GM18519 (cell line): ENCODE measurements around the gene BFSP2.
"Not testable (repeated sequence)": the region's sequence is repeated elsewhere in the genome, so short reads cannot be mapped to it uniquely, and the experiment has no call there.

ENCODE experiments used
- ATAC-seq: cut with Tn5 transposase; IDR thresholded peaks from one replicate; pipeline ENCODE4 v1.9.1; 2021; ENCODE audit warnings: mild to moderate bottlenecking, moderate library complexity; ENCODE audit not compliant: unreplicated experiment, low FRiP score

BFSP2 gene

GRCh38 chr3:133475245-133476010, 75.6 kb downstream of the BFSP2 start:
- peak; percentile 62 for ATAC-seq

- no peak for ATAC-seq
Observed at GRCh38 chr3:133476971-133477375, 77.1 kb downstream of the BFSP2 start.

DNA sequence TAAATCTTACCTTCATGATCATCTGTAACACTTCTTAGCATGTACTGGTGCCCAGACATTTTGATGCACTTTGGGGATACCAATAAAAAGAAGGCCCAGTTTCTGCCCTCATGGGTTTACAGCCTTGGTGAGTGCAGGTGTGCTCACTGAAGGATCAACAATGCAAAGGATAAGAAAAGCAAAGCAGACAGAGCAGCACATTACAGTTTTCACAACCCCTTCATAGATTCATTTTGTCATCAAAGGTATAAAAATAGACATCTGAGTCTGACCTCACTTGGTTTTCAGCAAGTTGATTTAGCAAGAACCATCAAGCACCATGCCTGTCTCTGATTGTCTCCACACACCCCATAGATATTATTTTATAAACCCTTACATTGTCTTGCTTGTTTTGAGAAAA, 77.6 kb downstream of the BFSP2 start:
- peak; percentile 44 for ATAC-seq

DNA sequence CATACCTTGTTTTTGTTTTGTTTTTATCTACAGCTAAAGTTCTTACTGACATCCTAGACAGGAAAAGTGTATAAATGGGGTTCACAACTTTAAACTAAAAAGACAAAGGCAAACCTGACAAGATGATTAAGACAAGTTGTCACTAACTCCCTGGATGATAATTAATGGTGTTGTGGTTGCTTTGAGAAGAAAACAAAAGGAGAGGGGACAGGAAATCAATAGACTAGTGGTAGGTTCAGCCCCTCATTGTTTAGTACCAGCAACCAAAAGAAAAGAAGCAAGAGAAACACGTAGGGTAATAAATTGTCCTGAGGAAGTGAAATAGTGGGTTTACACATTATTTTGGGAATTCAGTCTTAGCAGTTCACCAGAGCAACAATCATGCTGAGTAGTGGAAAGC, 78.8 kb downstream of the BFSP2 start:
- no peak for ATAC-seq

- ATAC-seq: no peak
Observed at GRCh38 chr3:133479401-133479800, 79.5 kb downstream of the BFSP2 start.

GRCh38 chr3:133479895-133480669, 80.2 kb downstream of the BFSP2 start:
- ATAC-seq: peak; percentile 37

GRCh38 chr3:133482474-133482873, 82.6 kb downstream of the BFSP2 start:
- ATAC-seq: not testable (repeated sequence)

GRCh38 chr3:133486658-133487057, 86.8 kb downstream of the BFSP2 start:
- ATAC-seq: no peak

DNA sequence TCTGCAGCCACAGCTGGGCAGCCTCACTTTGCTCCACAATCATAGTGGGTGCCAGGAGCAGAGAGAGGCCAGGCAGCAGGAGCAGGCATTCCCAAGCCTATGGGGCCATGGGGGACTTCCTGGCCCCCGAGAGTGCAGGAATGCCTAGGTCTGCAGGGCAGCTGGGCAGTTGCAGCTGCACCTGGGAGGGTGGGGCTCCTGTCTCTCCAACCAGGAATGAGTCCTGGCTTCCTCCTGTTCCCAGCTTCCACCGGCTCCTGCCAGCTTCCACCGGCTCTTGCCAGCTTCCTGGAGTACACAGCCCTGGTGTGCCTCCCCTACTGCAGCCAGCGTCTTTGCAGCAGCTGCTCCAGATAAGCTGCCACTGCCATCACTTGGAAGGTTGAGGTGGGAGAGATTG, 87.3 kb downstream of the BFSP2 start:
- ATAC-seq: no peak

GRCh38 chr3:133487920-133488540, 88.2 kb downstream of the BFSP2 start:
- no peak for ATAC-seq

GRCh38 chr3:133488785-133489367, 89.0 kb downstream of the BFSP2 start:
- no peak for ATAC-seq

DNA sequence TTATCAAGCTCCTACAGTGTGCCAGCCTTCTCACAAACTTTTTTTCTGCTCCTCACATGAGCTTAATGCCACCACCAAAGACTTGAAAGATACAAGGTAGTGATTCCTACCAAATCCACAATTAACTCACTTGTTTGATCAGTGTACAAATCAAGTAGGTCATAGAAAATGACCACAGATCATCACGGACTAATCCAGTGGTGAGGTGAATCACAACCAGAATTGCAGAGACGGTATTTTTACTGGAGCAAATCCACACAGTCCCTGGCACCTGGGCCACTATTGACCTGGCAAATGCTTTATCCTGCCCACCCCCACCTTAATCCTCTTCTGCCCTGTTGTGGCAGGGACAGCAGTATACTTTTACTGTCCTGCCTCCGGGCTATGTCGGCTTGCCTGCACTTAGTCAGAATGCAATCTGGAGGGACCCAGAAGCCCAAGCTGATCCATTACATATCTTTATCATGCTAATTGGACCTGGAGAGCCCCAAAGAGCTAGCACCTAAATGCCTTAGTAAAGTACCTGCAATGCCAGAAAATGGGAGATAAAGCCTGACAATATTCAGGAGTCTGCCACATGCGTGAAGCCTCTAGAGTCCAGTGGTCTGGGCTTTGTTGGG, 89.7 kb downstream of the BFSP2 start:
- no peak for ATAC-seq

DNA sequence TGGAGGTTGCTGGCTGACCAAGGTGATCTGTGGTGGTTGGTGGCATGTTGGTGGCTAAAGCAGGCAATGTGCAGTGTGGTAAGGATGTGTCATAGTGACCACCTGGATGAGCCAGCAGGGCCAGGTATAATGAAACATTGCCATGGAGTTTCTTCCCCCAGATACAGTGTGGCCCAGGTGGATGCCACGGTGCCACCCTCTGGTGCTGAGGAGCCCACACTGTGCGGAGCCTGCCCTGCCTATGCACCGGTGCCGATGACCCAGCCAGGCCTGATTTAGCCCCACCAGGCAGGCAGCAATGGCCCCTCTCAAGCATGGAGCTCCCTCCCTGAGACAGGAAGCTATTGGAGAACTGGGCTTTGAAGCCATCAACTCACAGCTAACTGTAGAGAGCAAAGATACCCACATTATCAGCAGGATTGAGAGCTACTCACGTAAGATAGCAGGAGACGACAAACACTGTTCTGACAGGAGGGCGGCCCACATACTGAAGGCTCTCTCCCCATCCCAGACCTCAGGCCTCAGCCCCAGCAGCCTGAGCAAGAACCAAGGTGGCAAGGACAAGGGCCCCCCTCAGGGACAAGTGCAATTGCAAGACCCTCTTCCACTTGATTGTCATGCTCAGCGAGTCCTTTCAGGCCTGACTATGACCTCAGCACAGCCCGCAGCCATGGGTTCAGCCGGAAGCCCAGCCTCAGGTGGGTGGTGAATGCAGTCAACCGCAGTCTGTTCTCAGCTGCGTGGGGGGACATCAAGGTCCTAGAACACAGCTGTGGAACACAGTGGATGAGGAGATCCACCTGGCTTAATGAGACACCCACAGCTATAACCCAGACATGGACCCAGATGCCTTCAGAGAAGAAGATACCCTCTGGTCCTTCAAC, 90.9 kb downstream of the BFSP2 start:
- peak; percentile 73 for ATAC-seq

GRCh38 chr3:133491481-133492059, 91.7 kb downstream of the BFSP2 start:
- ATAC-seq: no peak

DNA sequence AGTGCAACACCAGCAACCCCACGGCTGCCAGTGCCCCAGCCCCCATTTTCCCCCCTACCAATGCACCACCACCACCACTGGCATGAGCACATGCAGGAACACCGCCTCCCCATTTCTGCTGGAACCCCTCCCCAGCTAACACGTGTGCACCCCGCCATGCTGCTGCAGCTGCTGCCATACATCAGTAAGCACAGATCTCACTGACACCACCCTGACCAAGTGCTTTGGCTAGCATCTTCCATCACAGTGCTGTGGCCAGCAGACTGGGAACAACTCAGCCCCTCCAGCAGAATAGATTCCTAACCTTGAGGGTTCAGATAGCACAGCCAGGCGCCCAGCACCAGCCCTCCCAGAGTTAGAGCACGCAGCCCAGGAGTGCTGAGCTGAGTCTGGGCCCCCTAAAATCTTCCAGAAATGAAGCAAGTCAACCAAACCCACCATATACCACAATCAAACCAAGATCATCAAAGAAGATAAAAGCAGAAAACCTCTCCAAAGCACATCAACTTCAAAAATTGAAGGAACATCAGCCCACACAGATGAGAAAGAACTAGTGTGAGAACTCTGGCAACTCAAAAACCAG, 92.4 kb downstream of the BFSP2 start:
- no peak for ATAC-seq

- no peak for ATAC-seq
Observed at GRCh38 chr3:133494469-133494868, 94.6 kb downstream of the BFSP2 start.

DNA sequence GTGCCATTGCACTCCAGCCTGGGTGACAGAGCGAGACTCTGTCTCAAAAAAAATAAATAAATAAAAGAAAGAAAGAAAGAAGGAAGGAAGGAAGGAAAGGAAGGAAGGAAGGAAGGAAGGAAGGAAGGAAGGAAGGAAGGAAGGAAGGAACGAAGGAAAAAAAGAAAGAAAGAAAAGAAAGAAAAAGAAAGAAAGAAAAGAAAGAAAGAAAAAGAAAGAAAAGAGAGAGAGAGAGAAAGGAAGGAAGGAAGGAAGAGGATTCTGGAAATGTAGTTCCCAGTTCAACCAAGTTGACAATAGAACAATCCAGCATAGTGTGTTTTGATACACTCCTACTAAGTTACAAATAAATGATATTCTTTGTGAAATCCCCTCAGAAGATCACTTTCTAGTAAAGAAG, 102.7 kb downstream of the BFSP2 start:
- ATAC-seq: not testable (repeated sequence)

DNA sequence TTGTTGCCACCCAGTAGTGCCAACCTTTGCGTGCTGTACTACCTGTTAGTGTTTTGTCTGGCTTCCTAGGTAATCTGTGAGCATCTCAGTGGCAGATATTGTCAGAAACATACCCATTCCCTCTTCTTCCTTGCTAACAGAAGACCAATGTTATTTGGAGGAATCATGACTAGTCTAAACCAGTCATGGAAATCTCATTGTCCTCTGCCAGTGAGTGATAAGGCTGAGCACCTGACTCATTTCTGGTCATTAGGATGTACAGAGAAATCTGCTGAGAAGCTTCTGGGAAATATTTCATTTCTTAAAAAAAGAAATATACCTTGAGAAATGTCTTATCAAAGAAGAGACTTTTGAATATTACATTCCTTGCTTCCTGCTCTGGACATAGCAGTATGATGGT, 103.6 kb downstream of the BFSP2 start:
- ATAC-seq: no peak

DNA sequence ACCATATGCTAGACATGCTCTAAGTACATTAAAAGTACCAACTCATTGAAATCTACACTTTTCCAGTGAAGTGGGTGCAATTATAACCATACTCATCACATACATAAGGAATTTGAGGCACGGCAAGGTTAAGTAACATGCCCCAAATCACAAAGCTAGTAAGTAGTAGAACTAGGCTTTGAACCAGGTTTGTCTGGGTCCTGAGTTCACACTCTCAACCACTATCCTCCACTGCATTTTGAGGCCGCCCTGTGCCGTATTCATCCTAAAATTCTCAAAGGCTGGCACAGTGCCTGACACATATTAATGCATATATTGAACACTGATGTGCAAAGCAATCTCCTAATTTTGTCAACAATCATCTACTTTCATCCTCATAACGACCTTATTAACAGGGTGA, 104.9 kb downstream of the BFSP2 start:
- no peak for ATAC-seq
